A549 (cell line): ENCODE data around the gene GABBR2. TPM values are rescaled to one million over a fixed set of nuclear protein-coding genes. Genes with fewer than 3 reads are reported as not detected.

Source experiments
- ATAC-seq, 2 experiments: fragments of 200-7000 bp in 1 of 2; fragments of >200 bp in 1 of 2; cut with Nextera tagmentation in 1 of 2; cut with Tn5 transposase in 1 of 2; 3 replicates each; pipeline versions ENCODE4 v1.8.0 to v1.9.1; 2018 to 2020; ENCODE audit warnings: mild to moderate bottlenecking in 1 of 2, moderate library complexity in 1 of 2
- CTCF ChIA-PET: fragments of 300-600 bp; sonication (Branson Sonifier 250); formaldehyde crosslinking; extraction: SDS; loops from one replicate; lab custom pipeline; 2021; ENCODE audit warnings: antibody characterized with exemption, inconsistent platforms; lab: Yijun Ruan, JAX
- POLR2A ChIA-PET: fragments of 350-600 bp; formaldehyde crosslinking; extraction: SDS; loops from one replicate; lab custom pipeline; 2021; ENCODE audit warnings: antibody characterized with exemption, inconsistent platforms; lab: Yijun Ruan, JAX
- DNase-seq, 2 experiments: peaks; one replicate each; pipeline versions ENCODE4 v3.0.0 to v3.0.0-alpha.2; 2011 to 2016; ENCODE audit warnings: low read depth in 1 of 2, low spot score in 1 of 2
- FAIRE-seq: peaks from 2 replicates; lab custom pipeline; 2011; peaks lifted over from hg19 to GRCh38; lab: Jason Lieb, UNC
- H3K27ac ChIP-seq, 2 experiments: fragments of >200 bp; sonication (Bioruptor Twin); formaldehyde crosslinking; 3 replicates each; pipeline ENCODE4 v1.5.1; 2016 to 2017
- H3K4me1 ChIP-seq: fragments of >200 bp; sonication (Bioruptor Twin); formaldehyde crosslinking; 3 replicates; pipeline ENCODE4 v1.6.1; 2016
- H3K4me2 ChIP-seq: fragments of >200 bp; sonication (Bioruptor Twin); formaldehyde crosslinking; 3 replicates; pipeline ENCODE4 v1.6.1; 2016
- H3K4me3 ChIP-seq: fragments of >200 bp; sonication (Bioruptor Twin); formaldehyde crosslinking; 3 replicates; pipeline ENCODE4 v1.5.1; 2016
- H3K9me3 ChIP-seq: fragments of >200 bp; sonication (Bioruptor Twin); formaldehyde crosslinking; 3 replicates; pipeline ENCODE4 v1.6.1; 2016
- ATOH8 ChIP-seq: fragments of 250-450 bp; sonication (Bioruptor Pico); IDR thresholded peaks from 2 replicates; pipeline ENCODE4 v1.5.0; 2020; ENCODE audit warnings: low read depth, mild to moderate bottlenecking, moderate library complexity
- CBX2 ChIP-seq: fragments of 200-600 bp; sonication (generic); IDR thresholded peaks from 2 replicates; pipeline ENCODE4 v1.6.1; 2016; ENCODE audit warnings: low read depth, mild to moderate bottlenecking, borderline replicate concordance
- CEBPB ChIP-seq, 2 experiments: fragments of >200 bp in 1 of 2; sonication (Bioruptor Twin) in 1 of 2; formaldehyde crosslinking in 1 of 2; IDR thresholded peaks; 2 replicates each; pipeline ENCODE4 v1.6.1; 2012 to 2016
- CHD2 ChIP-seq: fragments of 150-350 bp; IDR thresholded peaks from 2 replicates; pipeline ENCODE4 v1.6.1; 2014; ENCODE audit warnings: low read length; ENCODE audit not compliant: partially characterized antibody
- CHD4 ChIP-seq: fragments of 200-600 bp; sonication (generic); IDR thresholded peaks from 2 replicates; pipeline ENCODE4 v1.6.1; 2016; ENCODE audit warnings: antibody characterized with exemption, mild to moderate bottlenecking, borderline replicate concordance
- EHF ChIP-seq: fragments of 250-450 bp; sonication (Bioruptor Pico); IDR thresholded peaks from 2 replicates; pipeline ENCODE4 v1.5.0; 2020; ENCODE audit warnings: mild to moderate bottlenecking
- FOSL2 ChIP-seq, 2 experiments: fragments of 450-650 bp in 1 of 2; fragments of >200 bp in 1 of 2; sonication (Bioruptor Twin) in 1 of 2; formaldehyde crosslinking; IDR thresholded peaks; 2 replicates each; pipeline versions ENCODE4 v1.5.0 to v1.6.1; 2016 to 2020; ENCODE audit warnings: mild to moderate bottlenecking in 1 of 2, moderate library complexity in 1 of 2
- HOXA7 ChIP-seq: fragments of 250-450 bp; sonication (Bioruptor Pico); IDR thresholded peaks from 2 replicates; pipeline ENCODE4 v1.5.0; 2020; ENCODE audit warnings: mild to moderate bottlenecking, moderate library complexity
- HOXB13 ChIP-seq: fragments of 250-450 bp; sonication (Bioruptor Pico); IDR thresholded peaks from 2 replicates; pipeline ENCODE4 v1.5.0; 2020; ENCODE audit warnings: low read depth, mild to moderate bottlenecking, moderate library complexity
- MAZ ChIP-seq: fragments of 150-350 bp; IDR thresholded peaks from 2 replicates; pipeline ENCODE4 v1.6.1; 2014; ENCODE audit warnings: antibody characterized with exemption, low read depth, low read length, borderline replicate concordance
- NPAS2 ChIP-seq: fragments of 250-450 bp; sonication (Bioruptor Pico); IDR thresholded peaks from 2 replicates; pipeline ENCODE4 v1.8.0; 2022; ENCODE audit warnings: mild to moderate bottlenecking, moderate library complexity, borderline replicate concordance
- RAD21 ChIP-seq, 2 experiments: fragments of >200 bp in 1 of 2; sonication (Bioruptor Twin) in 1 of 2; formaldehyde crosslinking in 1 of 2; IDR thresholded peaks in 1 of 2; conservative IDR thresholded peaks in 1 of 2; 2 replicates in 1 of 2; 3 replicates in 1 of 2; pipeline ENCODE4 v1.6.1; 2012 to 2018; ENCODE audit warnings: inconsistent platforms in 1 of 2
- RARB ChIP-seq: fragments of 250-450 bp; sonication (Bioruptor Pico); IDR thresholded peaks from 2 replicates; pipeline ENCODE4 v1.8.0; 2021; ENCODE audit warnings: mild to moderate bottlenecking, moderate library complexity
- SMC3 ChIP-seq: fragments of >200 bp; sonication (Bioruptor Twin); formaldehyde crosslinking; IDR thresholded peaks from 3 replicates; pipeline ENCODE4 v1.6.1; 2018; ENCODE audit warnings: inconsistent platforms
- WGBS: methylation state at CpG from one replicate; pipeline ENCODE4 v1.1.6; 2017; ENCODE audit errors: missing lambda C conversion rate; 5-methylcytosine and 5-hydroxymethylcytosine counted together
- polyA plus RNA-seq, 4 experiments: library from polyadenylated mRNA; depleted of rRNA in 3 of 4; stranded (reverse); fragments of >200 nt; fragmentation: RNase III in 1 of 4; extraction: RNeasy Plus Mini Kit Qiagen cat#74134 plus additional on column Dnase treatment in 1 of 4; gene quantifications; 2 replicates in 3 of 4; 3 replicates in 1 of 4; pipeline ENCODE4 v1.2.3, GENCODE V29; 2011 to 2017
- TF ChIP-seq, protein P1 (sequence below): fragments of 200-600 bp; sonication (generic); IDR thresholded peaks from 2 replicates; pipeline ENCODE4 v1.6.1; 2016; ENCODE audit warnings: antibody characterized with exemption, mild to moderate bottlenecking, moderate library complexity
- TF ChIP-seq, protein P2 (sequence below): fragments of 250-450 bp; sonication (Bioruptor Pico); IDR thresholded peaks from 2 replicates; pipeline ENCODE4 v1.5.0; 2021; ENCODE audit warnings: mild to moderate bottlenecking, moderate library complexity, borderline replicate concordance

GABBR2 gene
- polyA plus RNA-seq, 2 of the 4 experiments (the other 2 are of a cell fraction): 0.08 to 0.57 TPM

DNA sequence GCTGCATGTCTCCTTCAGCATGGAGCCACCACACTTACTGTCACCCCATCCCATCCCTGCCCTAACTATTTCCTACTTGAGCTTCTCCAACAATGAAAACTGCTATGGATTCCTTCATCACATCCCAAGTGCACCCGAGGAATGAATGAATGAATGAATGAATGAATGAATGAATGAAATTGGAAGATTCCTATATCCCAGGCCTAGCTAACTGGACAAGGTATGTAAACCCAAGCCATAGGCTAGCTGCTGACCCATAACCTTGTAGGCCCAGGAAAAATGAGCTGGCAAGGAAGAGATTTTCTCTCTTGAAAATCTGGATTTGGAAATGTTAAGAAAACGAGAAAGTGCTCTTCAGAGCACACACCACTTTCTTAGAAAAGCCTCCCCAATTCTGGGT is 97.4 kb downstream of the GABBR2 start:
- H3K4me3 ChIP-seq: no peak overlapping the region
- ChIA-PET POLR2A (no interaction called here), CTCF (interaction anchor here (0.6 kb wide), 1 partner anchor 270 kb away, joined by 3 read pairs; no protein-coding TSS in a partner anchor)
- H3K27ac ChIP-seq: no peak overlapping the region
- no peak overlapping the region for H3K4me2 ChIP-seq
- H3K4me1 ChIP-seq: no peaks in the 10 kb centered on the region
- 7% methylated on average over 2 of the region's 2 CpGs for WGBS
- no peak for DNase-seq
- ATAC-seq: no peak
- TF ChIP-seq MAZ (no peak), CBX2 (no peak), CHD4 (no peak), CEBPB (IDR thresholded peaks at IDR 0.05) (no peak), HOXA7 (CRISPR knock-in tag) (no peak), FOSL2 (IDR thresholded peaks at IDR 0.05) (no peak), FOSL2 (CRISPR knock-in tag; IDR thresholded peaks at IDR 0.05) (no peak), EHF (CRISPR knock-in tag) (no peak), HOXB13 (no peak), ATOH8 (CRISPR knock-in tag) (no peak), CHD2 (no peak)
- TF ChIP-seq, protein P1, sequence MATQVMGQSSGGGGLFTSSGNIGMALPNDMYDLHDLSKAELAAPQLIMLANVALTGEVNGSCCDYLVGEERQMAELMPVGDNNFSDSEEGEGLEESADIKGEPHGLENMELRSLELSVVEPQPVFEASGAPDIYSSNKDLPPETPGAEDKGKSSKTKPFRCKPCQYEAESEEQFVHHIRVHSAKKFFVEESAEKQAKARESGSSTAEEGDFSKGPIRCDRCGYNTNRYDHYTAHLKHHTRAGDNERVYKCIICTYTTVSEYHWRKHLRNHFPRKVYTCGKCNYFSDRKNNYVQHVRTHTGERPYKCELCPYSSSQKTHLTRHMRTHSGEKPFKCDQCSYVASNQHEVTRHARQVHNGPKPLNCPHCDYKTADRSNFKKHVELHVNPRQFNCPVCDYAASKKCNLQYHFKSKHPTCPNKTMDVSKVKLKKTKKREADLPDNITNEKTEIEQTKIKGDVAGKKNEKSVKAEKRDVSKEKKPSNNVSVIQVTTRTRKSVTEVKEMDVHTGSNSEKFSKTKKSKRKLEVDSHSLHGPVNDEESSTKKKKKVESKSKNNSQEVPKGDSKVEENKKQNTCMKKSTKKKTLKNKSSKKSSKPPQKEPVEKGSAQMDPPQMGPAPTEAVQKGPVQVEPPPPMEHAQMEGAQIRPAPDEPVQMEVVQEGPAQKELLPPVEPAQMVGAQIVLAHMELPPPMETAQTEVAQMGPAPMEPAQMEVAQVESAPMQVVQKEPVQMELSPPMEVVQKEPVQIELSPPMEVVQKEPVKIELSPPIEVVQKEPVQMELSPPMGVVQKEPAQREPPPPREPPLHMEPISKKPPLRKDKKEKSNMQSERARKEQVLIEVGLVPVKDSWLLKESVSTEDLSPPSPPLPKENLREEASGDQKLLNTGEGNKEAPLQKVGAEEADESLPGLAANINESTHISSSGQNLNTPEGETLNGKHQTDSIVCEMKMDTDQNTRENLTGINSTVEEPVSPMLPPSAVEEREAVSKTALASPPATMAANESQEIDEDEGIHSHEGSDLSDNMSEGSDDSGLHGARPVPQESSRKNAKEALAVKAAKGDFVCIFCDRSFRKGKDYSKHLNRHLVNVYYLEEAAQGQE: no peak
- TF ChIP-seq, protein P2, sequence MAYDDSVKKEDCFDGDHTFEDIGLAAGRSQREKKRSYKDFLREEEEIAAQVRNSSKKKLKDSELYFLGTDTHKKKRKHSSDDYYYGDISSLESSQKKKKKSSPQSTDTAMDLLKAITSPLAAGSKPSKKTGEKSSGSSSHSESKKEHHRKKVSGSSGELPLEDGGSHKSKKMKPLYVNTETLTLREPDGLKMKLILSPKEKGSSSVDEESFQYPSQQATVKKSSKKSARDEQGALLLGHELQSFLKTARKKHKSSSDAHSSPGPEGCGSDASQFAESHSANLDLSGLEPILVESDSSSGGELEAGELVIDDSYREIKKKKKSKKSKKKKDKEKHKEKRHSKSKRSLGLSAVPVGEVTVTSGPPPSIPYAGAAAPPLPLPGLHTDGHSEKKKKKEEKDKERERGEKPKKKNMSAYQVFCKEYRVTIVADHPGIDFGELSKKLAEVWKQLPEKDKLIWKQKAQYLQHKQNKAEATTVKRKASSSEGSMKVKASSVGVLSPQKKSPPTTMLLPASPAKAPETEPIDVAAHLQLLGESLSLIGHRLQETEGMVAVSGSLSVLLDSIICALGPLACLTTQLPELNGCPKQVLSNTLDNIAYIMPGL (CRISPR knock-in tag): no peak
- no peak for FAIRE-seq
- H3K9me3 ChIP-seq: no peaks in the 10 kb centered on the region

- ChIA-PET CTCF (interaction anchor here (0.6 kb wide), 1 partner anchor 269 kb away, joined by 3 read pairs; no protein-coding TSS in a partner anchor), POLR2A (no interaction called here)
- no peak for FAIRE-seq
- WGBS: 40% methylated on average over 5 of the region's 5 CpGs
- Histone ChIP-seq H3K27ac (no peak overlapping the region), H3K4me2 (no peak overlapping the region), H3K4me1 (no peaks in the 10 kb centered on the region), H3K9me3 (no peaks in the 10 kb centered on the region), H3K4me3 (no peak overlapping the region)
- no peak for ATAC-seq
- DNase-seq: no peak
- TF ChIP-seq SMC3 (no peak), RAD21 (conservative IDR thresholded peaks at IDR 0.05 in 1 of 2, IDR thresholded peaks at IDR 0.05 in 1 of 2) (no peak), RARB (CRISPR knock-in tag) (no peak), NPAS2 (CRISPR knock-in tag) (no peak)
- TF ChIP-seq, protein P1: no peak
Measured at GRCh38 chr9:98610711-98611110, 98.0 kb downstream of the GABBR2 start.
